AG10803 (cell line): ENCODE data around the gene PAPPA.

ENCODE experiments used
- DNase-seq: peaks from one replicate; pipeline ENCODE4 v3.0.0; 2010; ENCODE audit warnings: low read depth
- H3K4me3 ChIP-seq: 2 replicates; pipeline ENCODE4 v1.5.1; 2011; ENCODE audit warnings: mild to moderate bottlenecking, low read length, control low read depth
- CTCF ChIP-seq: conservative IDR thresholded peaks from 2 replicates; pipeline ENCODE4 v1.5.1; 2011; ENCODE audit warnings: mild to moderate bottlenecking, low read length, control low read depth, inconsistent platforms

PAPPA gene

GRCh38 chr9:116381350-116381749, 227.8 kb downstream of the PAPPA start:
- no peak overlapping the region for H3K4me3 ChIP-seq
- no peak for DNase-seq
- no peak for TF ChIP-seq CTCF

GRCh38 chr9:116382053-116382452, 228.5 kb downstream of the PAPPA start:
- no peak for TF ChIP-seq CTCF
- DNase-seq, result no peak
- H3K4me3 ChIP-seq, result no peak overlapping the region

- H3K4me3 ChIP-seq, result no peak overlapping the region
- TF ChIP-seq CTCF, result no peak
- DNase-seq, result no peak
Measured at GRCh38 chr9:116383133-116383532, 229.5 kb downstream of the PAPPA start.

- no peak for DNase-seq
- no peak for TF ChIP-seq CTCF
- no peak overlapping the region for H3K4me3 ChIP-seq
Measured at GRCh38 chr9:116383936-116384335, 230.3 kb downstream of the PAPPA start.

- no peak overlapping the region for H3K4me3 ChIP-seq
- no peak for TF ChIP-seq CTCF
- DNase-seq, result no peak
Measured at GRCh38 chr9:116387934-116388698, 234.5 kb downstream of the PAPPA start.

GRCh38 chr9:116389541-116390302, 236.1 kb downstream of the PAPPA start:
- no peak for DNase-seq
- no peak overlapping the region for H3K4me3 ChIP-seq
- no peak for TF ChIP-seq CTCF
